Measurements from ENCODE around the gene C1QTNF1. TPM values are rescaled to one million over a fixed set of nuclear protein-coding genes. Genes with fewer than 3 reads are reported as not detected.

Gene C1QTNF1
- total RNA-seq, 1 donor from 2014 or later: not detected

- intact Hi-C loops (cut with micrococcal nuclease): loop anchor here (5.0 kb wide), 1 partner anchor 617 kb away; no protein-coding TSS in a partner anchor
These were observed 65.9 kb downstream of the C1QTNF1 start for GRCh38 chr17:79089720-79090442.

GRCh38 chr17:79090443-79091225 is 66.7 kb downstream of the C1QTNF1 start:
- intact Hi-C loops (cut with micrococcal nuclease): no loop called here

- intact Hi-C loops (cut with micrococcal nuclease): no loop called here
These were observed 67.3 kb downstream of the C1QTNF1 start for GRCh38 chr17:79091226-79091670.

- intact Hi-C loops (cut with micrococcal nuclease): no loop called here
These were observed 68.6 kb downstream of the C1QTNF1 start for GRCh38 chr17:79092567-79092966.

- intact Hi-C loops (cut with micrococcal nuclease): no loop called here
These were observed 69.3 kb downstream of the C1QTNF1 start for GRCh38 chr17:79093270-79093669.

- intact Hi-C loops (cut with micrococcal nuclease): no loop called here
These were observed 70.3 kb downstream of the C1QTNF1 start for GRCh38 chr17:79094261-79094660.

GRCh38 chr17:79095345-79096055 is 71.5 kb downstream of the C1QTNF1 start:
- intact Hi-C loops (cut with micrococcal nuclease): no loop called here

- intact Hi-C loops (cut with micrococcal nuclease): no loop called here
These were observed 72.5 kb downstream of the C1QTNF1 start for GRCh38 chr17:79096477-79096876.

GRCh38 chr17:79097226-79098055 is 73.5 kb downstream of the C1QTNF1 start:
- intact Hi-C loops (cut with micrococcal nuclease): no loop called here

GRCh38 chr17:79098282-79098867 is 74.4 kb downstream of the C1QTNF1 start:
- intact Hi-C loops (cut with micrococcal nuclease): no loop called here

Other genes with a start within 250 kb of the C1QTNF1 start
- 182 and 185 TPM in 2 replicates for gene CYTH1, start 241.9 kb upstream of the C1QTNF1 start, total RNA-seq
- 104 and 106 TPM in 2 replicates for gene USP36, start 183.4 kb upstream of the C1QTNF1 start, total RNA-seq
- gene CEP295NL, start 121.0 kb upstream of the C1QTNF1 start, total RNA-seq: not detected in 2 replicates
- 1.5 and 1.6 TPM in 2 replicates for gene TIMP2, start 98.8 kb upstream of the C1QTNF1 start, total RNA-seq
- 140 and 147 TPM in 2 replicates for gene LGALS3BP, start 44.2 kb upstream of the C1QTNF1 start, total RNA-seq
- gene CANT1, start 14.4 kb upstream of the C1QTNF1 start, total RNA-seq: 68.1 and 69.5 TPM in 2 replicates
- gene ENGASE, start 50.7 kb downstream of the C1QTNF1 start, total RNA-seq: 47.0 and 48.5 TPM in 2 replicates